Measurements from ENCODE around the gene LYRM4. TPM values are rescaled to one million over a fixed set of nuclear protein-coding genes. Genes with fewer than 3 reads are reported as not detected.

Gene LYRM4
- polyA plus RNA-seq, 1 donor from 2014 or later, result 29.3 TPM

DNA sequence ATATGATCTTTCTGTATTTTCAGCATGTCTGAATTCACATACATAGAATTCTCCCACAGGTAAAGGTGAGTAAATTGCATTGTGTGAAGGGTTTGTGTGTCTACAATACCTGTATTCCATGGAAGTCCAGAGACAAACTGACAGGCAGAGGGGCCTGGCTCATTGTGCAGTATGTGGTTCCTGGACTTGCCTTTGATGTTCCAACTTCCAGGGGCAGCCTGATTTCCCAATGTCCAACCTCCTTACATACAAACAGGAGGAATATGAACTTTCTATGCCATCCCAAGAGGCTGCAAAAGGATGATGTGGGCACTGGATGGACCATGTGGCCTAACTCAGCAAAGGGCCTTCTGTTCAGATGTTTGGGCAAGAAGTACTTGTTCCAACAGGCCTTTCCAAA lies 58.5 kb downstream of the LYRM4 start:
- H3K4me2 ChIP-seq (ENCODE audit: low read length), result no peak overlapping the region
- H3K79me2 ChIP-seq (replicated peaks; ENCODE audit: insufficient read depth, low read length), result no peaks in the 10 kb centered on the region
- no peaks in the 10 kb centered on the region for H3K36me3 ChIP-seq (ENCODE audit: insufficient read depth, low read length)
- H2AFZ ChIP-seq (ENCODE audit: low read depth, low read length), result no peak overlapping the region
- H3K4me3 ChIP-seq (ENCODE audit: low read length), result no peak overlapping the region
- TF ChIP-seq RAD21 (conservative IDR thresholded peaks at IDR 0.05) (no peak), MXI1 (conservative IDR thresholded peaks at IDR 0.05; ENCODE audit: poor library complexity, severe bottlenecking) (no peak), TAF1 (IDR thresholded peaks at IDR 0.05; ENCODE audit: low read depth) (no peak), POLR2AphosphoS5 (IDR thresholded peaks at IDR 0.05) (no peak), EZH2 (IDR thresholded peaks at IDR 0.05; ENCODE audit: borderline replicate concordance, insufficient read depth, low read length, poor library complexity, severe bottlenecking) (no peak), EP300 (conservative IDR thresholded peaks at IDR 0.05; ENCODE audit: poor library complexity, severe bottlenecking) (no peak), SMC3 (conservative IDR thresholded peaks at IDR 0.05; ENCODE audit: poor library complexity) (no peak)
- TF ChIP-seq, protein P1, sequence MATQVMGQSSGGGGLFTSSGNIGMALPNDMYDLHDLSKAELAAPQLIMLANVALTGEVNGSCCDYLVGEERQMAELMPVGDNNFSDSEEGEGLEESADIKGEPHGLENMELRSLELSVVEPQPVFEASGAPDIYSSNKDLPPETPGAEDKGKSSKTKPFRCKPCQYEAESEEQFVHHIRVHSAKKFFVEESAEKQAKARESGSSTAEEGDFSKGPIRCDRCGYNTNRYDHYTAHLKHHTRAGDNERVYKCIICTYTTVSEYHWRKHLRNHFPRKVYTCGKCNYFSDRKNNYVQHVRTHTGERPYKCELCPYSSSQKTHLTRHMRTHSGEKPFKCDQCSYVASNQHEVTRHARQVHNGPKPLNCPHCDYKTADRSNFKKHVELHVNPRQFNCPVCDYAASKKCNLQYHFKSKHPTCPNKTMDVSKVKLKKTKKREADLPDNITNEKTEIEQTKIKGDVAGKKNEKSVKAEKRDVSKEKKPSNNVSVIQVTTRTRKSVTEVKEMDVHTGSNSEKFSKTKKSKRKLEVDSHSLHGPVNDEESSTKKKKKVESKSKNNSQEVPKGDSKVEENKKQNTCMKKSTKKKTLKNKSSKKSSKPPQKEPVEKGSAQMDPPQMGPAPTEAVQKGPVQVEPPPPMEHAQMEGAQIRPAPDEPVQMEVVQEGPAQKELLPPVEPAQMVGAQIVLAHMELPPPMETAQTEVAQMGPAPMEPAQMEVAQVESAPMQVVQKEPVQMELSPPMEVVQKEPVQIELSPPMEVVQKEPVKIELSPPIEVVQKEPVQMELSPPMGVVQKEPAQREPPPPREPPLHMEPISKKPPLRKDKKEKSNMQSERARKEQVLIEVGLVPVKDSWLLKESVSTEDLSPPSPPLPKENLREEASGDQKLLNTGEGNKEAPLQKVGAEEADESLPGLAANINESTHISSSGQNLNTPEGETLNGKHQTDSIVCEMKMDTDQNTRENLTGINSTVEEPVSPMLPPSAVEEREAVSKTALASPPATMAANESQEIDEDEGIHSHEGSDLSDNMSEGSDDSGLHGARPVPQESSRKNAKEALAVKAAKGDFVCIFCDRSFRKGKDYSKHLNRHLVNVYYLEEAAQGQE (IDR thresholded peaks at IDR 0.05; ENCODE audit: borderline replicate concordance), result no peak
- TF ChIP-seq, protein P2, sequence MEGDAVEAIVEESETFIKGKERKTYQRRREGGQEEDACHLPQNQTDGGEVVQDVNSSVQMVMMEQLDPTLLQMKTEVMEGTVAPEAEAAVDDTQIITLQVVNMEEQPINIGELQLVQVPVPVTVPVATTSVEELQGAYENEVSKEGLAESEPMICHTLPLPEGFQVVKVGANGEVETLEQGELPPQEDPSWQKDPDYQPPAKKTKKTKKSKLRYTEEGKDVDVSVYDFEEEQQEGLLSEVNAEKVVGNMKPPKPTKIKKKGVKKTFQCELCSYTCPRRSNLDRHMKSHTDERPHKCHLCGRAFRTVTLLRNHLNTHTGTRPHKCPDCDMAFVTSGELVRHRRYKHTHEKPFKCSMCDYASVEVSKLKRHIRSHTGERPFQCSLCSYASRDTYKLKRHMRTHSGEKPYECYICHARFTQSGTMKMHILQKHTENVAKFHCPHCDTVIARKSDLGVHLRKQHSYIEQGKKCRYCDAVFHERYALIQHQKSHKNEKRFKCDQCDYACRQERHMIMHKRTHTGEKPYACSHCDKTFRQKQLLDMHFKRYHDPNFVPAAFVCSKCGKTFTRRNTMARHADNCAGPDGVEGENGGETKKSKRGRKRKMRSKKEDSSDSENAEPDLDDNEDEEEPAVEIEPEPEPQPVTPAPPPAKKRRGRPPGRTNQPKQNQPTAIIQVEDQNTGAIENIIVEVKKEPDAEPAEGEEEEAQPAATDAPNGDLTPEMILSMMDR (IDR thresholded peaks at IDR 0.05; ENCODE audit: poor library complexity, severe bottlenecking), result no peak
- H3K9me2 ChIP-seq (ENCODE audit: insufficient read depth, low read length), result no peaks in the 10 kb centered on the region
- no peaks in the 10 kb centered on the region for H3K27me3 ChIP-seq (ENCODE audit: insufficient read depth, low read depth, low read length)
- no peak overlapping the region for H3K27ac ChIP-seq (ENCODE audit: low read length)
- H3F3A ChIP-seq (ENCODE audit: insufficient read depth, low read length, poor library complexity, severe bottlenecking), result no peaks in the 10 kb centered on the region
- H3K9me3 ChIP-seq (ENCODE audit: low read length), result no peaks in the 10 kb centered on the region
- H4K20me1 ChIP-seq (ENCODE audit: insufficient read depth), result no peaks in the 10 kb centered on the region
- H3K9ac ChIP-seq (ENCODE audit: low read length), result no peak overlapping the region

DNA sequence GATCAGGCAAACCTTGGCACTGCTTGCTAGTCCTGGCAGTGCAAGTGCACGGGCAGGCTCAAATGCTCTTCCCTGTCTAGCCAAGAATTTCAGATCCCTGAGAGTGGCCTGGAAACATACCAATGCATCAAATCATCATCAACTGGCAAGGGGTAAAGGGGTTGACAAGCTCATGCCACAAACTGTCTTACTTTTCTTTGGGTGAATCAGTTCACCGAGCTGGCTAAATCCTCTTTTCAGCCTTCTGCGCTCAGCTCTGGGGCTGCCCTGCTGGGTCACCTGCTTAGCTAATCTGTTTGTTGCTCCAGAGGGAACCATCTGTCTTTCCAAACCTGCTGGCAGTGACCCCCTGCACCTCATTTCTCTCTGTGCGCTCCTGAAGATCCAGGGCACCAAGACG lies 59.5 kb downstream of the LYRM4 start:
- TF ChIP-seq EZH2 (IDR thresholded peaks at IDR 0.05; ENCODE audit: borderline replicate concordance, insufficient read depth, low read length, poor library complexity, severe bottlenecking) (no peak), MXI1 (conservative IDR thresholded peaks at IDR 0.05; ENCODE audit: poor library complexity, severe bottlenecking) (no peak), POLR2AphosphoS5 (IDR thresholded peaks at IDR 0.05) (no peak), TAF1 (IDR thresholded peaks at IDR 0.05; ENCODE audit: low read depth) (no peak), SMC3 (conservative IDR thresholded peaks at IDR 0.05; ENCODE audit: poor library complexity) (no peak), EP300 (conservative IDR thresholded peaks at IDR 0.05; ENCODE audit: poor library complexity, severe bottlenecking) (no peak), RAD21 (conservative IDR thresholded peaks at IDR 0.05) (no peak)
- TF ChIP-seq, protein P2 (IDR thresholded peaks at IDR 0.05; ENCODE audit: poor library complexity, severe bottlenecking), result no peak
- TF ChIP-seq, protein P1 (IDR thresholded peaks at IDR 0.05; ENCODE audit: borderline replicate concordance), result no peak
- no peaks in the 10 kb centered on the region for H3K79me2 ChIP-seq (replicated peaks; ENCODE audit: insufficient read depth, low read length)
- H3K9ac ChIP-seq (ENCODE audit: low read length), result no peak overlapping the region
- H2AFZ ChIP-seq (ENCODE audit: low read depth, low read length), result no peak overlapping the region
- H3K27ac ChIP-seq (ENCODE audit: low read length), result no peak overlapping the region
- H3K4me3 ChIP-seq (ENCODE audit: low read length), result no peak overlapping the region
- H3K4me2 ChIP-seq (ENCODE audit: low read length), result no peak overlapping the region
- no peaks in the 10 kb centered on the region for H3K27me3 ChIP-seq (ENCODE audit: insufficient read depth, low read depth, low read length)
- H3K36me3 ChIP-seq (ENCODE audit: insufficient read depth, low read length), result no peaks in the 10 kb centered on the region
- H3F3A ChIP-seq (ENCODE audit: insufficient read depth, low read length, poor library complexity, severe bottlenecking), result no peaks in the 10 kb centered on the region
- H4K20me1 ChIP-seq (ENCODE audit: insufficient read depth), result no peaks in the 10 kb centered on the region
- H3K9me3 ChIP-seq (ENCODE audit: low read length), result no peaks in the 10 kb centered on the region
- no peaks in the 10 kb centered on the region for H3K9me2 ChIP-seq (ENCODE audit: insufficient read depth, low read length)

All from neural cell (in vitro differentiated cells).